Stimulated activated CD4-positive, alpha-beta T cell treated with anti-CD3 and anti-CD28 coated beads, Interleukin-15, amount 100 ng/mL, for 1 hour (primary cell): Measurements from ENCODE around the gene POTEF.
"Not testable (repeated sequence)": the region's sequence is repeated elsewhere in the genome, so short reads cannot be mapped to it uniquely, and the experiment has no call there.

Experiments
- DNase-seq, 2 donors: peaks; one replicate each; pipeline ENCODE4 v3.0.0-alpha.2; 2020; ENCODE audit warnings: low read depth in 1 of 2, low spot score in 1 of 2

Gene POTEF

DNA sequence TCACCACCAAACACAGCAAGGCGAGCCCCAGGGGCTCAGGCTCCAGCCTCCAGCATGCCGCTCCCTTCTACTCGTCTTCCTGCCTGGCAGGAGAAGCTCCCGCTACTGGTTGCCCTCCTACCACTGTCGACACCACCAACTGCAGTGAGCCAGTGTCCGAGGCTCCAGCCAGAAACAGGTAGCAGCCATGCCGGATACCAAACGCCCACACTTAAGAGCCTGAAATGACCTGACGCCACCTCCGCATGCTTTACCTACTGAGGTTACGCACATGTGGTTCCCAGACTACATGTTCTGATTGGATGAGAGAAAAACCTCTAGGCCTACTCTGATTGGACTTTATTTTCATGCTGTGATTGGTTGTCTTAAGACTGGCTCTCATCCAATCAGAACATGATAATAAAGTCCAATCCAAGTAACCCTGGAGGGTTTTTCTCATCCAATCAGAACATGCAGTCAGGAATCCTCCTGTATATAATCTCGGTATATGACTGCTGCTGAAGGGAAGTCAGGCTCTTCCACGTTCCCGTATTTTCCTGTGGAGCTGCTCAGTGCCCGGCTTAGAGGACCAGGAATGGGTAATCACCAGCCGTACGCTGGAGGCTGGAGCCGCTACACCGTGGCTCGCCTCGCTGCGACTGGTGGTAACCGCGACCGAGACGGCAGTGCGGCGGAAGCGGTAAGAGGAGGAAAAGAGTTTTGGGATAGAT, at the start of gene POTEF:
Gene POTEF, minus strand, starts transcription at position 103 of the 710 bp plus-strand sequence. CDS start 8,707 bp downstream, outside the sequence.
- not testable (repeated sequence) for DNase-seq

DNA sequence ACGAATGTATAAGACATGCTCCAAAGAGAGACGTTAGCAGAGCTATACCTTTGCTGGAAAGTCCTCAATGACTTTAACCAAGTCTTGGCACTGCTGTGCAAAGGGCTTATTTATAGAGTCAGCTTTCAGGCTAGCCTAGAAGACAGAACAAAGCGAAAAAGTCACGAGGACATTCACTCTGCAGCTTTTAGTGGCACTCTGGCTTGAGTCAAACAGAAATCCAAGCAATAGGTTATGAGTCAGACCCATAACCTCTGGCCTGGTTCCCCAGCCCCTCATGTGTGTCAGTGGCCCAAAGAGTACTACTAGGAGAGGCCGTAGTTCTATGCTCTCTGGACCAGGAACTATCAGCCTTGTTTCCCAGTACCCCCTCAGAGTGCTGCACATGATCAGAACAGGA, 45.8 kb upstream of the POTEF start:
- not testable (repeated sequence) for DNase-seq

DNA sequence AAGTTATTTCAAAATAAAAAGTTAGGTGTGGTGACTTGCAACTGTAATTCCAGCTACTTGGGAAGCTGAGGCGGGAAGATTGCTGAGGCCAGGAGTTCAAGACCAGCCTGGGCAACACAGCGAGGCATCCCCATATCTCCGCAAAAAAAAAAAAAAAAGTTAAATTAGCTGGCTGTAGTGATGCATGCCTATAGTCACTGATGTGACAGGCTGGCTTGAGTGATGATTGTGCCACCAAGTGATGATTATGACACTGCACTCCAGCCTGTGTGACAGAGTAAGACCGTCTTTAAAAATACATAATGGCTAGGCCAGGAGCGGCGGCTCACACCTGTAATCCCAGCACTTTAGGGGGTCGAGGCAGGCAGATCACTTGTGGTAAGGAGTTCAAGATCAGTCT, 40.9 kb upstream of the POTEF start:
- no peak for DNase-seq

DNA sequence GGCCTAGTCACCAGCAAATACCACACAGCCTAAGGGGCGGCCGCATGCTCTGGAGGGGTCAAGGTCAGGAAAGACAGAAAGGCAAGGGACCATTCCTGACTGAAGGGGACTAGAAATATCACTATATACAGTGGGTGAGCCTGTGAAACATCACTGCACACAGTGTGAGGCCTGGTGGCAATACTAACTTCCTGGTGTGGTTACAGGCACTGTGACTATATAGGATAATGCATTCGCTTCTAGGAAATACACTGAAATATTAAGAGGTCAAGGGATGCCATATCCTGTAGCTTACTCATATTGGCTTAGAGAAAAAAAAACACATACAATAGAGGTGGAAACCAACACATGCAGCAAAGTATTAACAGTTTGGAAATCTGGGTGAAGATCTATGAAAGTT, 40.1 kb upstream of the POTEF start:
- not testable (repeated sequence) for DNase-seq

DNA sequence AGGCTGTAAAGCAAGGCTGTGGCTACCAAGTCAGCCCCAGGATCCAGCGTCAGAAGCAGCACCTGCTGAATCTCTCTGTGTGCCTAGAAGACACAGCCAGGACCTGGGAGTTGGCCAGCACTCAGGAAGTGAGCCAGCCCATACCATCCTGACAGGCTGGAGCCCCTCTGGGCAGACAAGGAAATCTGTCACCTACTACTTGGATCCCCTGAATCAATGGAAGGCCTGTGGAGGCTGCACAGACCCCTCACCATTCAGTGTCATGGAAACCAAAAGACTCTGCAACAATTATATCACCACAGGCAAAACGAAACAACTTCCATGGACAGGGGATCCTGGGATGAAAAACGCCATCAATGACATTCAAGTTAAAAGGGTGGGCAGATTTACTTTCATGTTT, 37.6 kb upstream of the POTEF start:
- not testable (repeated sequence) for DNase-seq

DNA sequence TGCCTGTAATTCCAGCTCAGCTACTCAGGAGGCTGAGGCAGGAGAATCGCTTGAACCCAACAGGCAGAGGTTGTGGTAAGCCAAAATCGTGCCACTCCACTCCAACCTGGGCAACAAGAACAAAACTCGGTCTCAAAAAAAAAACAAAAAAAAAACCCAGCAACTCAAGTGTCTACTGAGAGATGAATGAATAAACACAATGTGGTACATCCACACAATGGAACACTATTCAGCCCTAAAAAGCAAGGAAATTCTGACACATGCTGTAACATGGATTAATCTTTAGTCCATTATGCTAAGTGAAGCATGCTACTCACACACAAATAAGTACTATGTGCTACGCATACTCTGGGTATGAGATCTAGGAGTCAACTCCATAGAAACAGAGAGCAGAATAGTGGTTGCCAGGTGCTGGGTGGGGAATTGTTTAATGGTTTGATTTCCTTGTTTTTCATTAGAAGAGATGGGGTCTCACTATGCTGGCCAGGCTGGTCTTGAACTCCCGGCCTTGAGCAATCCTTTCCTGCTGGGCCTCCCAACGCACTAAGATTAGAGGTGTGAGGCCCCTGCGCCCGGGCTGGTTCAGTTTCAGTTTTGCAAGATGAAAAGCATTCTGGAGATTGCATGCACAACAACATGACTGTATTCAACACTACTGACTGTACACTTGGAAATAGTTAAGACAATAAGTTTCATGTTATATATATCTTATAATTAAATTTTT, 36.4 kb upstream of the POTEF start:
- no peak for DNase-seq

DNA sequence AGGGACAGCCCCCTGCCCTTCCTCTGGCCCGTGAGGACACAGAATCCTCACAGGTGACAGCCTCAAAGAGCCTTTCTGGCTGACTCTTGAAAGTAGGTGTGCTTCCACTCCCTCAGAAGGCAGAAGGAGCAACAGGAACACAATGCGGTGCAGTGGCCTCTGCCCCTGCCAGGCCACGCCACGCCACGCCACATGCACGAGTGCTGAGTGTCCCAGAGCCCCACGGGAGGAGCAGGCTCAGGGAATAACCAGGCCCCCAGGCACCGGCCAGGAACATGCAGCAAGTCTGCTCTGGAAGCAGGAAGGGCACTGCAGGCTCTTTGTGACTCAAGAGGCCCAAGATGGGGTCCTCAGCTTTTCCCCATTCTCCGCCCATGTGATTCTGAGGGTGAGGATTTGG, 33.9 kb upstream of the POTEF start:
- no peak for DNase-seq

DNA sequence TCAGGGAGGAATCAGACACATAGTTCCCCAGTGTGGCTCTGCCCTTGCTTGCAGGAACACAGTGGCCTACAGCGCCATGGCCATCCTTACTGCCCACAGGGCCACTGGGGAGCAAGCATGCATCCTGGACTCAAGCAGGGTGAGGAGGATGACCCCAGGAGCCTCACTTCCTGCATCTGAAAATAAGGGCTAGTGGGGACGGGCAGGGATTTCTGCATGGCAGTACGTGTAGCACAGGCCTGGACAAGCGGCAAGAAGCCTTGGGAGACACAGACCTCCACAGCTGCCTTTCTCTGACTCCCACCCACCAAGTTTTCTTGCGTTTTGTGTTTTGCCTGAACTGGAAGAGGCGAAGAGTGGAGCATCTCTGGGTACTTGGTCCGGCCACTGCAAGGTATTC, 33.5 kb upstream of the POTEF start:
- not testable (repeated sequence) for DNase-seq

DNA sequence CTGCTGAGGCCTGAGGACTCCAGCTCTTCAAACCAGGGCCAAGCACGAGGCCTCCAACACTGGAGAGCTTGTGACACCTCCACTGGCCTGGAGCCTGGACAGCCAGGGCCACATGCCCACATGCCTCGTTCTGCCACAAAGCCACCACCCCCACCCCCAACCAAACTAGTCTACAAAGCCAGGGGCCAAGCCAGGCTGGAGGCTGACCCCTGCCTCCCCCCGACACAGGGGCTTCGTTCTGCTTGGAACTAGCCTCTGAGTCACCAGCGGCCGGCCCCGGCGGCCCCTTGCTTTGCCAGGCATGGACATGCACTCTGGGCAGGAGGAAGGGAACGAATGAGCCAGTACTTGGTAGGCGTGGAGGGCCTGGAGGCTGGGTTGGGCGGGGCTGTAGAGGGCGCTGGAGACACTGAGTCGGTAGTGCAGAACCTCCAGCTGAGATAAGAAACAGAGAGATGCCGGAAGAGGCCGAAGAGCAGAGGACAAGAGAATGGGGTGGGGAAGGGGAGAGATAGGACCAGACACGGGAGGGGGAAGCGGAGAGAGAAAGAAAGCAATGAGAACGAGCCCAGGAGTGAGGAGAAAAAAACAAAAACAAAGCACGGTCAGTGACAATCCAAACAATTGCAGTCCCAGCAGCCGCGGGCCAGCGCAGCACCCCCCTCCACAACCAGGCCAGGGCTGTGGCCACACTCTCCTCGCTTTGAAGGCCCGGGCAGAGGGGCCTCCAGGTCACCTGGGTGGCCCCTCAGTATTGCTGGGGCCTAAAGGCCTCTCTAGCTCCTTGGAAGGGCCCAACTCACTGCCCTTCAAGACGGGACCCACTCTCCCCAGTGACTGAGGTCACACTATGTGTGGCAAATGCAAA, 32.0 kb upstream of the POTEF start:
- DNase-seq, result not testable (repeated sequence)

DNA sequence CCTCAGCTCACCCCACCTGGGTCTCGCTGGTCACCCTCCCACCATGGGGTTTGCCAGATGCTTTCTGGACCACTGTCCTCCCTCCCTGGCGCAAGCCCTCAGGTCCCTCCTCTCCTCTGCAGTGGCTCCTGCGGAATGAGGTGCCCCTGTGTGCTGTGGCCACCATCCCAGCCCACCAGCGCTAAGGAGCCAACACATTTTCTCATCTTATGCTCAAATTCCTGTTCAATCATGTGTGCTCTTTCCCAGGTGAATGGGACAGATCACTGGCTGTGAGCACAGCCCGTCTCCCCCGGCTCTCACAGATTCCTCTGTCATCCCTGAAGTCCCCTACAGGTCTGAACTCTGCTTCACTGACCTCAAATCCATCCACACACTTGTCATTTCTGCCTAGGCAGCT, 31.1 kb upstream of the POTEF start:
- DNase-seq, result no peak

DNA sequence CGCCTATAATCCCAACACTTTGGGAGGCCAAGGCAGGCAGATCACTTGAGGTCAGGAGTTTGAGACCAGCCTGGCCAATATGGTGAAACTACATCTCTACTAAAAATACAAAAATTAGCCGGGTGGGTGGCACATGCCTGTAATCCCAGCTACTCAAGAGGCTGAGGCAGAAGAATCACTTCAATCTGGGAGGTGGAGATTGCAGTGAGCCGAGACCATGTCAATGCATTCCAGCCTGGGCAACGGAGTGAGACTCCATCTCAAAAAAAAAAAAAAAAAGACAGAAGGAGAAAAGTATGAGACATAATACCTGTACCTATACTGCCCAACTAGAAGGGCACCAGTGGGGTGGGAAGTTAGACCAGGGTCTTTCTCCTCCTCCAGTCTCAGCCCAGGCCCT, 30.4 kb upstream of the POTEF start:
- not testable (repeated sequence) for DNase-seq

DNA sequence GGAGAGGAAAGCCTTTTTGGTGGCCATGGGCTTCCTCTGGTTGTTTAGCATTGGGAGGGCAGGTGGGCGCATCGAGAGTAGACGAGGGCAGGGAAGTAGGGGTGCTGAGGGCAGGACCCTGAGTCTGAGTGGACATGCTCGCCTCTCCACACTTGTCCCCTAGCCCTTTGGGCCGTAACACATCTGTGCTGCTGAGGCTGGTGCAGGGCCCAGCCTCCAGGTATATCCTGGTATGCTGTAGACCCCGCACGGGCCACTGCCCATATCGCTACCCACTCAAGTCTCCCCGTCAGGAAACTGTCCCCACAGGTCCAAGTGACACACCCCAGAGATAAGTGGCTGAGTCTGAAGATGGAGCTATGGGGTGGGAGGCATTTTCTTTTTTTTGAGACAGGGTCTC, 29.6 kb upstream of the POTEF start:
- no peak for DNase-seq

DNA sequence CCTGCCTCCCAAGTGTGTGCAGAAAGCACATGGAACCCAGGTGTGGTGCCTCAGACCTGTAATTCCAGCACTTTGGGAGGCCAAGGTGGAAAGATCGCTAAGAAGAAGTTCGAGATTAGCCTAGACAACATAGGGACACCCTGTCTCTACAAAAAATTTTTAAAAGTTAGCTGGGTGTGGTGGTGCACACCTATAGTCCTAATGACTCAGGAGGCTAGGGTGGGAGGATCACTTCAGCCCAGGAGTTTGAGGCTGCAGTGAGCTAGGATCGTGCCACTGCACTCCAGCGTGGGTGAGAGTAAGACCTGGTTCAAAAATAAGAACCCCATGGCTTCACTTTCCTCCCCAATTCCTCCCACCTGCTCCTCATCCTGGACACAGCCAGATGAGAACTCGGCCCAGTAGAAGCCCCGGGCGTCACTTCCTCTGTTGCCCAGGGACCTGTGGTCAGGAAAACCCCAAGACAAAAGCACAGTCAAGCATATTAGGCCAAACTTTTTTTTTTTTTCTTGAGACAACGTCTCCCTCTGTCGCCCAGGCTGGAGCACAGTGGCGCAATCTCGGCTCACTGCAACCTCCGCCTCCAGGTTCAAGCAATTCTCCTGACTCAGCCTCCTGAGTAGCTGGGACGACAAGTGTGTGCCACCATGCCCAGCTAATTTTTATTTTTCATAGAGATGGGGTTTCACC, 28.9 kb upstream of the POTEF start:
- DNase-seq, result not testable (repeated sequence)

DNA sequence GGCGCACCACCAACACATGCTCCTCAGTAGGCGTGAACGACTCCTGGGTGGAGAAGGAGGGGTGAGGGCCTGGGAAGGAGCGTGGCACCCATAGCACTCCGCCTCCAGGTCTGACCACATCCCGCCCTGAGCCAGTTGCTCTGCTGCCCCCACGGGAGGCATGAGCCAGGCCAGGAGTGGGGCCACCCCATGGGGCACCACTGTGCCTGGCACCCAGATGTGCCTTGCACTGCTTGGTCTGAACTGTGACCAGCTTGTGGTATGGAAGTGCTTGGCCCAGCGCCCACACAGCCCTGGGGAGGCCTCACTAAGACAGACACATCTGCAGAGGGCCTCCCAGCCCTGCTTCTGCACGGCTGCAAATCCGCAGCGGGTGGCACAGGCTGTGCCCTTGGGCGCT, 28.3 kb upstream of the POTEF start:
- not testable (repeated sequence) for DNase-seq

DNA sequence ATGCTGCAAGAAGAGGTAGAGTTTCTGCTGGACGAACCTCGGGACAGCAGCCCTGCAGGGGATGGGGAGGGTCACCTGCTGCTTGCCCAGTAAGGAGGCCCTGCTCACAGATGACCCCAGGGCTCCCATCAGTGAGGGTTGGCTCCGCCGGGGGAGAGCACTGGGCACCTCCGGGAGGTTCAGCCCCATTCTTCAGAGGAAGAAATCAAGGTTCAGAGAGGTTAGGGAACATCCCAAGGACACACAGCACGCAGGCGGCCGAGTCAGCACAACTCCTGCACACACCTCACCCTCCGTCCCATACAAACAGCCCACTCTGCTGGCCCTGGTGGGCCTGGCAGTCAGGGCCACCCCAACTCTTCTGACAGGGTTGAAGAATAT, 27.6 kb upstream of the POTEF start:
- no peak for DNase-seq

DNA sequence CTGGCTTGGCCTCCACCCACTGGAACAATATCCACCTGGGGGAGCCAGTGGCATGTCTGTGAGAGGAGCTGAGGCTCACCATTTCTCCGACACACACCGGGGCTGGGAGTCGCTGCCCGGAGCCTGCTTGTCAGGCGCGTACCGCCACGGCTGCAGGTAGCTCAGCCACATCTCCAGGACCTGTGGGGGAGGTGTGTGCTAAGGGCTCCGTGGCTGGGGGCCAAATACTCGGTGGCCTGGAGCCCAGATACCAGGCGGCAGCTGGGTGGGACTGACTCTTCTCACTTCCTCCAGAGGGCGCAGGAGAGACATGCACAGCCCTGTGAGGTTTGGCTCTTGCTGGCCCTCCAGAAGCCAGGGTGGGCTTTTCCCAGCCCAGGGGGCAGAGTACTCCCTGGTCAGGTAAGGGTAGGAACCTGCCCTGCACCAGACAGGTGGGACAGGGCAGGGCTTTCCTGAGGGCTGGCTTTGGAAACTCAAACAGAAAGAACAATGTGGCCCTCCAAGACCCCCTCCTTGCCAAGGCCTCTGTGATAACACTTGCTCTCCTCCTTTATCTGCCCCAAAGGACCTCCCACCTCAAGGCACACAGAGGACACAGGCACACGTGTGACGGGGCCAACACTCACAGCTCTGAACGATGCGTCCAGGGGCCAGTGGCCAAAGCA, 27.1 kb upstream of the POTEF start:
- DNase-seq, result not testable (repeated sequence)

DNA sequence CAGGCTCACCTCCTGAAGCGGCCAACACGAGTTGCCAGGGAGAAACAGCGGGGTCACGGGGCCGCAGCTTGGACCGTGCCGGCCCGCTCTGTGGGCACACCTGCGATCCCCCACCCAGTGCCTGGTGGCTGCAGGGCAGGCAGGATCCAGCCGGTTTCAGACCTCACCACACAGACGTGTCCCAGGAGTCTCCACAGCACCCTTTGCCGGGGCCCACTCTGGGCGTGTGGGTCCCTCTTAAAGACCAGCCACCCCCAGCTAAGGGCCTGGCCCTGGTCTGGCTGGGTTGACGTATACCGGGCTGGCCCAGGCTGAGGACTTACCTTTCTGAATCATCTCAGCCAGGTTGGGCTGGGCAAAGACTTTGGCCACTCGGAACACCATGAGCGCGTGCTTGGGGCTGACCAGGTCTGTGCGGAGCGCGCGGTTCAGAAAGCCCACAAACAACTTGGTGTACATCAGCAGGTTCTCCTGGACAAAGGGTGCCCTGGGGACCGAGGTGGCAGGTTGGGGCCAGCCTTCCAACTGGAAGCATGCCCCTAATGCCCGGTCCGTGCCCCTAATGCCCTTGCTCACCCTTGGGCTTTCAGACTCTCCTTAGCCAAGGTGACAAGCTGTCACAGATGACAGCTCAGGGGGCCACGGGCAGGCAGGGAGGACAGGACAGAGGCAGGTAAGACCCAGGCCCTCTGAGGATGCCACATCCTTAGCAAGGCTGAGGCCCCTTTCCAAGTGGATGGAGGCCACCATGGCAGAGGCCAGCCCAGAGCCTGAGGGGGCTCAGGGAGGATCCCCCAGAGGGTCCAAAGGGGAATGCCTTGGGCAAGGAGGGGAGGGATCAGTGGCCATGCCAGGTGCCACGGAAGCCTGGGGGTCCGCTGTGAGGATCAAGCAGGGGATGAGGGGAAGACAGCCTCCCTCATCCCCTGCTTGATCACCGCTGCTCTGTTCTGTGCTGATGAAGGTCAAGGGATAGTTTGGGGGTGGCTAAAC, 26.0 kb upstream of the POTEF start:
- no peak for DNase-seq

DNA sequence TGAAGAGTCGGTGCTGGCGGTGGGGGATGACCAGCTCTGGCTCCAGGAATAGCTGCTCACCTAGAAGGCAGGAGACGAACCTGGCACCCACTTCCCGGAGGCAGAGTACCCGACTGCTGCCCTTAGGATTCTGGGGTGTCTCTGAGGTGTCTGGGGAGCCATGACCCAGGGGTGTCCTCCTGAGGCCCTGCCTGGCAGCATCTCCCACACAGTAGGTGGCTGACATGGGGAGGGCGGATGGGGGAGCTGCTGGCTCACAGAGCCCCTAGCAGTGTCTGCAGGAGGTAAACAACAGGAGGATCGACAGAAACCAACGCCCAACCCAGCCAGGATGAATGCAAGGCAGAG, 25.4 kb upstream of the POTEF start:
- not testable (repeated sequence) for DNase-seq

DNA sequence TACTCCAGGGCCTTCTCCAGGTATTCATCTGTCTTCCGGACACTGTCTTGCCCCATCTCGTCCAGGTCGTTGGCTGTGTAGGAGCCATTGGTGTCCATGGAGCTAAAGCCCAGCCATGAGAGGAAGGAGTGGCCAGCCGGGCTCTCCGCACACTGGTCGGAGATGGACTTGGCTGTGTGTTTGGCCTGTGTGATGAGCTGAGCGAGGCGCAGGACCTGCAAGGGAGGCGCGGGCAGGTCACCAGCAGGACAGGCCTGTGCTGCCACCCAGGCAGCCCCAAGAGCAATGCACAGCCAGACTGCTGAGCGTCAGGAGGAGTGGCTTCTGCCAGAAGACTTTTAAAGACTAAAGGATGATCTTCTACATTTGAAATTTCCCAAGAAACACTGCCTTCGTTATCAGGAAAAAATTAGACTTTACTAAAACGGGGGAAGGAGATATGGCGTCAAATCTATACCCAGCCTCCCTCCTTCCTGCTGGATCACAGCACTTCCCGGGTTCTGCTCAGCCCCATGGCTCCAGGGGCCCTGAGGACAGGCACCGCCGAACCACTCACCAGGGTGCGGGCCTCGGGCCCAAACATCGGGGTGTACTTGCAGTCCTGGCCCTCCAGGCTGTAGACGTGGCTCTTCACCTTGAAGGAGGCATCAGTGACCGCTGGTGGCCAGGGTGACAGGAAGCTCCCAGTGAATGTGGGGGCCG, 24.9 kb upstream of the POTEF start:
- DNase-seq, result not testable (repeated sequence)
